Measurements from ENCODE around the gene PDE3B. TPM values are rescaled to one million over a fixed set of nuclear protein-coding genes. Genes with fewer than 3 reads are reported as not detected.
A peak's percentile ranks its signal among the peaks of the same experiment; 100 is the strongest.

PDE3B gene
- total and polyA plus RNA-seq, 2 of the 8 experiments (the other 6 are each of a cell fraction or from before 2014, with no cell fraction given) = 2.7 to 10.9 TPM

DNA sequence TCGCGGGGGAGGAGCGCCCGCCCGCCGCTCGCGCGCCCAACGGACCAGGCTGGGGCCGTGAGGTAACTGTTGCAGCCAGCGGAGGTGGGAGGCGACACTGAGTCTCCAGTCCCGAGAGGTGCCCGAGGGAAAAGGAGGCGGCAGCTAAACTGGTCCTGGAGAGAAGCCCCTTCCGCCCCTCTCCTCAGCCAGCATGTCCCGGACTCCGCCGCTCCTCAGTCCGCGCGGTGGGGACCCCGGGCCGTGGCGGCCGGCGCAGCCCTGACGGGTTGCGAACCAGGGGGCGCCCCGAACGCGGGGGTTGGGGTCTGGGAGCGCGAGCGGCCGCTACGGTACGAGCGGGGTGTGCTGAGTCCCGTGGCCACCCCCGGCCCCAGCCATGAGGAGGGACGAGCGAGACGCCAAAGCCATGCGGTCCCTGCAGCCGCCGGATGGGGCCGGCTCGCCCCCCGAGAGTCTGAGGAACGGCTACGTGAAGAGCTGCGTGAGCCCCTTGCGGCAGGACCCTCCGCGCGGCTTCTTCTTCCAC lies at the start of gene PDE3B (continued):
- TF ChIP-seq RFX5 (IDR thresholded peaks at IDR 0.05; ENCODE audit: borderline replicate concordance, low read depth, low read length) (no peak), CREB1 (IDR thresholded peaks at IDR 0.05) (no peak), TBP (IDR thresholded peaks at IDR 0.05; ENCODE audit: low read depth, low read length) (peak; percentile 55; the same call in 1 of the 2 replicates), POU5F1 (IDR thresholded peaks at IDR 0.05; ENCODE audit: low read depth, low read length) (no peak), POLR2AphosphoS5 (IDR thresholded peaks at IDR 0.05; ENCODE audit: low read depth, low read length) (peak; percentile 85; the same call in 1 of the 2 replicates), TCF12 (IDR thresholded peaks at IDR 0.05; ENCODE audit: low read depth, low read length) (no peak), CHD1 (IDR thresholded peaks at IDR 0.05; ENCODE audit: low read depth, low read length) (no peak; the same call in 1 of the 2 replicates), EZH2 (IDR thresholded peaks at IDR 0.05; ENCODE audit: low read depth, low read length, severe bottlenecking) (no peak)
- TF ChIP-seq, protein P1, sequence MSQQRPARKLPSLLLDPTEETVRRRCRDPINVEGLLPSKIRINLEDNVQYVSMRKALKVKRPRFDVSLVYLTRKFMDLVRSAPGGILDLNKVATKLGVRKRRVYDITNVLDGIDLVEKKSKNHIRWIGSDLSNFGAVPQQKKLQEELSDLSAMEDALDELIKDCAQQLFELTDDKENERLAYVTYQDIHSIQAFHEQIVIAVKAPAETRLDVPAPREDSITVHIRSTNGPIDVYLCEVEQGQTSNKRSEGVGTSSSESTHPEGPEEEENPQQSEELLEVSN (IDR thresholded peaks at IDR 0.05) = peak; percentile 42; the same call in 1 of the 2 replicates
- TF ChIP-seq, protein P2, sequence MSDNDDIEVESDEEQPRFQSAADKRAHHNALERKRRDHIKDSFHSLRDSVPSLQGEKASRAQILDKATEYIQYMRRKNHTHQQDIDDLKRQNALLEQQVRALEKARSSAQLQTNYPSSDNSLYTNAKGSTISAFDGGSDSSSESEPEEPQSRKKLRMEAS (IDR thresholded peaks at IDR 0.05) = peak; percentile 62
- TF ChIP-seq, protein P3, sequence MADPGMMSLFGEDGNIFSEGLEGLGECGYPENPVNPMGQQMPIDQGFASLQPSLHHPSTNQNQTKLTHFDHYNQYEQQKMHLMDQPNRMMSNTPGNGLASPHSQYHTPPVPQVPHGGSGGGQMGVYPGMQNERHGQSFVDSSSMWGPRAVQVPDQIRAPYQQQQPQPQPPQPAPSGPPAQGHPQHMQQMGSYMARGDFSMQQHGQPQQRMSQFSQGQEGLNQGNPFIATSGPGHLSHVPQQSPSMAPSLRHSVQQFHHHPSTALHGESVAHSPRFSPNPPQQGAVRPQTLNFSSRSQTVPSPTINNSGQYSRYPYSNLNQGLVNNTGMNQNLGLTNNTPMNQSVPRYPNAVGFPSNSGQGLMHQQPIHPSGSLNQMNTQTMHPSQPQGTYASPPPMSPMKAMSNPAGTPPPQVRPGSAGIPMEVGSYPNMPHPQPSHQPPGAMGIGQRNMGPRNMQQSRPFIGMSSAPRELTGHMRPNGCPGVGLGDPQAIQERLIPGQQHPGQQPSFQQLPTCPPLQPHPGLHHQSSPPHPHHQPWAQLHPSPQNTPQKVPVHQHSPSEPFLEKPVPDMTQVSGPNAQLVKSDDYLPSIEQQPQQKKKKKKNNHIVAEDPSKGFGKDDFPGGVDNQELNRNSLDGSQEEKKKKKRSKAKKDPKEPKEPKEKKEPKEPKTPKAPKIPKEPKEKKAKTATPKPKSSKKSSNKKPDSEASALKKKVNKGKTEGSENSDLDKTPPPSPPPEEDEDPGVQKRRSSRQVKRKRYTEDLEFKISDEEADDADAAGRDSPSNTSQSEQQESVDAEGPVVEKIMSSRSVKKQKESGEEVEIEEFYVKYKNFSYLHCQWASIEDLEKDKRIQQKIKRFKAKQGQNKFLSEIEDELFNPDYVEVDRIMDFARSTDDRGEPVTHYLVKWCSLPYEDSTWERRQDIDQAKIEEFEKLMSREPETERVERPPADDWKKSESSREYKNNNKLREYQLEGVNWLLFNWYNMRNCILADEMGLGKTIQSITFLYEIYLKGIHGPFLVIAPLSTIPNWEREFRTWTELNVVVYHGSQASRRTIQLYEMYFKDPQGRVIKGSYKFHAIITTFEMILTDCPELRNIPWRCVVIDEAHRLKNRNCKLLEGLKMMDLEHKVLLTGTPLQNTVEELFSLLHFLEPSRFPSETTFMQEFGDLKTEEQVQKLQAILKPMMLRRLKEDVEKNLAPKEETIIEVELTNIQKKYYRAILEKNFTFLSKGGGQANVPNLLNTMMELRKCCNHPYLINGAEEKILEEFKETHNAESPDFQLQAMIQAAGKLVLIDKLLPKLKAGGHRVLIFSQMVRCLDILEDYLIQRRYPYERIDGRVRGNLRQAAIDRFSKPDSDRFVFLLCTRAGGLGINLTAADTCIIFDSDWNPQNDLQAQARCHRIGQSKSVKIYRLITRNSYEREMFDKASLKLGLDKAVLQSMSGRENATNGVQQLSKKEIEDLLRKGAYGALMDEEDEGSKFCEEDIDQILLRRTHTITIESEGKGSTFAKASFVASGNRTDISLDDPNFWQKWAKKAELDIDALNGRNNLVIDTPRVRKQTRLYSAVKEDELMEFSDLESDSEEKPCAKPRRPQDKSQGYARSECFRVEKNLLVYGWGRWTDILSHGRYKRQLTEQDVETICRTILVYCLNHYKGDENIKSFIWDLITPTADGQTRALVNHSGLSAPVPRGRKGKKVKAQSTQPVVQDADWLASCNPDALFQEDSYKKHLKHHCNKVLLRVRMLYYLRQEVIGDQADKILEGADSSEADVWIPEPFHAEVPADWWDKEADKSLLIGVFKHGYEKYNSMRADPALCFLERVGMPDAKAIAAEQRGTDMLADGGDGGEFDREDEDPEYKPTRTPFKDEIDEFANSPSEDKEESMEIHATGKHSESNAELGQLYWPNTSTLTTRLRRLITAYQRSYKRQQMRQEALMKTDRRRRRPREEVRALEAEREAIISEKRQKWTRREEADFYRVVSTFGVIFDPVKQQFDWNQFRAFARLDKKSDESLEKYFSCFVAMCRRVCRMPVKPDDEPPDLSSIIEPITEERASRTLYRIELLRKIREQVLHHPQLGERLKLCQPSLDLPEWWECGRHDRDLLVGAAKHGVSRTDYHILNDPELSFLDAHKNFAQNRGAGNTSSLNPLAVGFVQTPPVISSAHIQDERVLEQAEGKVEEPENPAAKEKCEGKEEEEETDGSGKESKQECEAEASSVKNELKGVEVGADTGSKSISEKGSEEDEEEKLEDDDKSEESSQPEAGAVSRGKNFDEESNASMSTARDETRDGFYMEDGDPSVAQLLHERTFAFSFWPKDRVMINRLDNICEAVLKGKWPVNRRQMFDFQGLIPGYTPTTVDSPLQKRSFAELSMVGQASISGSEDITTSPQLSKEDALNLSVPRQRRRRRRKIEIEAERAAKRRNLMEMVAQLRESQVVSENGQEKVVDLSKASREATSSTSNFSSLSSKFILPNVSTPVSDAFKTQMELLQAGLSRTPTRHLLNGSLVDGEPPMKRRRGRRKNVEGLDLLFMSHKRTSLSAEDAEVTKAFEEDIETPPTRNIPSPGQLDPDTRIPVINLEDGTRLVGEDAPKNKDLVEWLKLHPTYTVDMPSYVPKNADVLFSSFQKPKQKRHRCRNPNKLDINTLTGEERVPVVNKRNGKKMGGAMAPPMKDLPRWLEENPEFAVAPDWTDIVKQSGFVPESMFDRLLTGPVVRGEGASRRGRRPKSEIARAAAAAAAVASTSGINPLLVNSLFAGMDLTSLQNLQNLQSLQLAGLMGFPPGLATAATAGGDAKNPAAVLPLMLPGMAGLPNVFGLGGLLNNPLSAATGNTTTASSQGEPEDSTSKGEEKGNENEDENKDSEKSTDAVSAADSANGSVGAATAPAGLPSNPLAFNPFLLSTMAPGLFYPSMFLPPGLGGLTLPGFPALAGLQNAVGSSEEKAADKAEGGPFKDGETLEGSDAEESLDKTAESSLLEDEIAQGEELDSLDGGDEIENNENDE (IDR thresholded peaks at IDR 0.05; ENCODE audit: insufficient replicate concordance, low read length) = no peak

Data from H1 (cell line).